GM12874 (cell line): Measurements from ENCODE around the gene ACTN2.

Source experiments
- TF ChIP-seq, protein P1 (sequence below): IDR thresholded peaks from 2 replicates; pipeline ENCODE4 v1.5.1; 2011; ENCODE audit warnings: low read depth, mild to moderate bottlenecking, control low read depth, low read length, moderate library complexity; ENCODE audit not compliant: insufficient read depth

Gene ACTN2

DNA sequence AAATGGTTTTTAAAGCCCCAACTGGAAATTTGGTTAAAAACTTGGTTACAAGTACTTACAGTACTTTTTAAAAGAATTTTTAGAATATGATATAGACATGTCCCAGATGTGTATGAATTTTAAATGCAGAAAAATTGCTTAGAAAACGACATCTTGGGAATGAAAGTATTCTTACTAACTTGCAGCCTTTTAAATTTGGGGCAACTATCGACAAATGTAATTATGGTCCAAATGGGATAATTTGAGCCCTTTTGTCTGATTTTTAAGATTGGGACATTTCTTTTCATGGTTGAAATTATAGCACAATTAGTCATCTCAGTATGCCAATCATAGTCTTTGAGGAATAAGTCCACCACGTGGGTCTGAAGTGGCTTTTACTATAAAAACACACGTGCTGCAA, 65.6 kb downstream of the ACTN2 start:
- TF ChIP-seq, protein P1, sequence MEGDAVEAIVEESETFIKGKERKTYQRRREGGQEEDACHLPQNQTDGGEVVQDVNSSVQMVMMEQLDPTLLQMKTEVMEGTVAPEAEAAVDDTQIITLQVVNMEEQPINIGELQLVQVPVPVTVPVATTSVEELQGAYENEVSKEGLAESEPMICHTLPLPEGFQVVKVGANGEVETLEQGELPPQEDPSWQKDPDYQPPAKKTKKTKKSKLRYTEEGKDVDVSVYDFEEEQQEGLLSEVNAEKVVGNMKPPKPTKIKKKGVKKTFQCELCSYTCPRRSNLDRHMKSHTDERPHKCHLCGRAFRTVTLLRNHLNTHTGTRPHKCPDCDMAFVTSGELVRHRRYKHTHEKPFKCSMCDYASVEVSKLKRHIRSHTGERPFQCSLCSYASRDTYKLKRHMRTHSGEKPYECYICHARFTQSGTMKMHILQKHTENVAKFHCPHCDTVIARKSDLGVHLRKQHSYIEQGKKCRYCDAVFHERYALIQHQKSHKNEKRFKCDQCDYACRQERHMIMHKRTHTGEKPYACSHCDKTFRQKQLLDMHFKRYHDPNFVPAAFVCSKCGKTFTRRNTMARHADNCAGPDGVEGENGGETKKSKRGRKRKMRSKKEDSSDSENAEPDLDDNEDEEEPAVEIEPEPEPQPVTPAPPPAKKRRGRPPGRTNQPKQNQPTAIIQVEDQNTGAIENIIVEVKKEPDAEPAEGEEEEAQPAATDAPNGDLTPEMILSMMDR: no peak

DNA sequence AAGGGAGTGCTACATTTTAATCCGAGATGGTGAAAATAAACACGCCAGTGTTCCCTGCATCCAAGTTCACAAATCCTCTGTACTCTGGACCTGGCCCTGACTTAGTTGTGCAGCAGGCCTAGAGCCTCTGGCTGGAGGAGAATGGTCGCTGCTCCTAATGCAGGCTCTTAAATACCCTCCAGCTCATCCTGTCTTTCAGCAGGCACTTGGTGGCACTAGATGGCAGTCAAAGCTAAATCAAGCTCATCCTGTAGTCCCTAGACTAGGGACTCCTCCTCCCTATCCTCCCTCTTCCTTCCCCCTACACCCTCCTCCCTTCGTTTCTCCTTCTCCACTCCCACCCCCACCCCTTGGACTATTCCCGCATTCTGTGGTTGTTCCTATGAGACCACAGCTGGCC, 67.2 kb downstream of the ACTN2 start:
- TF ChIP-seq, protein P1: peak; percentile 14; the same call in 1 of the 2 replicates

DNA sequence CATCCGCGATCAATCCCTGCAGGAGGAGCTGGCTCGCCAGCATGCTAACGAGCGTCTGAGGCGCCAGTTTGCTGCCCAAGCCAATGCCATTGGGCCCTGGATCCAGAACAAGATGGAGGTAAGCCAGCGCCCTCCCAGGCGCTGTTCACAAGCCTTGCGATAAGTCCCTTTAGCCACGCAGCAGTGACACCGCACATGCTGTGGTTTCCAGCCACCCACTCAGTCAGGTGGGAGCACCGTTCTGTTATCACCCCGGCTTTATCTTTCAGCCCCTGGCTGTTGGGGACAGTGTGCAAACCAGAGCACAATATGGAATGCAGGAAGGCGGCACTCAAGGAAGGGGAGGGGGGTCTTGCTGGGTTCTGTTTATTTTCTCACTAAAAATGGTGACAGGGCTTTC, 67.7 kb downstream of the ACTN2 start:
- TF ChIP-seq, protein P1: no peak

DNA sequence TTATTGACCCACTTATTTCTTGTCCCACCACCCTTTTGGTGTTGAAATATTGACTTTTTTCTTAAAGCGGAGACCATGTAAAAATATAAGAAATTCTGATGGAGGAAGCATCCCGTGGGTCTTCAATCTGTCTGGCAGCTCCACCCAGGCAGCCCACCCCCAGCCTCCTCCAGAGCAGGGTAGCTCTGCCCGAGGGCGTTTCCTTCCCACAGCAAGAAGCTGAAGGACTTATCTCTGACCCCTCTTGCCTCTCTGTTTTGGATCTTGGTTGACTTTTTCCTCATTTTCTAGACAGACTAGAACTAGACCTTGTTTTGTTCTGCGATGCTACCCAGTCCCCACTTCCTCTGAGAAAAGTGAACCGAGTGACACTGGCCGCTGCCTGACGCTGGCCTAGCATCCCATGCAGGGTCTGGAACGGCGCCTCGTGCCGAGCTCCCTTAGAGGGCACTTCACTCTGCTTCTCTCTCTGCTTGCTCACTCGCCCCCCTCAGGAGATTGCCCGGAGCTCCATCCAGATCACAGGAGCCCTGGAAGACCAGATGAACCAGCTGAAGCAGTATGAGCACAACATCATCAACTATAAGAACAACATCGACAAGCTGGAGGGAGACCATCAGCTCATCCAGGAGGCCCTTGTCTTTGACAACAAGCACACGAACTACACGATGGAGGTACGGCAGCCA, 68.4 kb downstream of the ACTN2 start:
- TF ChIP-seq, protein P1: no peak

DNA sequence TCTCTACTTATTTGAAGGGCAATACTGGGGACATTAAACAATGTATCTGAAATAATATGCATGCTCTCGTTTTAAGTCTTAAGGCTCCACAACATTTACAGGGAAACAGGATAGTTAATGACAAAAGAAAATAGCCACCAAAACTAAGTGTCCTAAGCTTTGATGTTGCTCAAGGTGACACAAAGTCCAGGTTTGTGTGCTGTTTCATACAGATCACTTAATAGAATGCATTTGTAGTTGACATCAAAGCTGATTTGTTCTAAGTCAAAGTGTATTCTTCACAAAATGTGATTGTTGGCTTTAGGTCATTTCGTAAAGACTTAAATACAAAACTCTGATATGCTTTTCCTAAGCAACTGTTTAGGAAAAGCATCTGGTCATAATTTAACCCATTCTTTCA, 71.3 kb downstream of the ACTN2 start:
- TF ChIP-seq, protein P1: no peak

DNA sequence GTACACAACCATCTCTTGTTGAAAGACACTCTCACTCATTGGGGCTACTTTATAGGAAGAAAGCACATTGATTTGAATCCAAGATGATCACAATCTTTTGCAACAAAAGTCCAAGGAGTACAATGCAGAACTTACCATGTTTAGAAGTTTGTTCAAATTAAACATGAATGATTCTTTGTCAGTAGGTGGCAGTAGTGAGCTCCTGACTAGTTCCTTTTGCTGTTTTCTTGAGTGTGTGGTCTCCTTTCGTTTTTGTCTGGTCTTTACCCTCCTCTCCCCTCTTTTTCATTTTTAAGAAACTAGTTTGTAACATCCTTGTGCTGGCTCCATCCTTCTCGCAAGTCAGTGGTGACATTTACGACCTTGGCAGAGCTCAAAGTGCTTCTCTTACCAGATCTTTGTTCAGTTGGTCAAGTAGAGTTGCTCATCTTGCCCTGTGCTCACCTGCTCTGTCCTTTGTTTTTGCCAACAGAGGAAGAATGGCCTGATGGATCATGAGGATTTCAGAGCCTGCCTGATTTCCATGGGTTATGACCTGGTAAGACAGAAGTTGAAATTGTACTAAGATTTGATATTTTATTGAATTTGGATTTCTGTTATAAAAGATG, 73.1 kb downstream of the ACTN2 start:
- TF ChIP-seq, protein P1: peak; percentile 61

DNA sequence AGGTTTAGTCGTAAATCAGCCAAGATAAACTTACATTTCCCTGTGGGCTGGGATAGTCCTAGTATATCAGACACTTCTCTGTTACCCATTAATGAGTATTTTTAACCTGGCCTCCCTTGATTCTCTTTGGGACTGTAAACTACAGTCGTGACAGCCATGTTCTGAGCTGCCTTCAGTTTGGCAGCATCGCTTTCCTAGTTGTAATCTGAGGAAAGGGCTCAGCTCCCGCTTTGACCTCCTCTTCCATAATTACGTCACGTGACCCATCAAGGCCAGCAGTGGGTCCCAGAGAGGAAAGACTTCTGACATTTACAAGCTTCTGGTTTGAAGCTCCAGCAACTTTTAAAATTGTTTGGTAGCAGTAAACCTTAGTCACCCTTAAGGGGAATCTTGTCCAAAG, 74.2 kb downstream of the ACTN2 start:
- TF ChIP-seq, protein P1: no peak
